ENCODE results near the gene BOLA1.

GRCh38 chr1:149942885-149943284, 43.5 kb downstream of the BOLA1 start:
- TF ChIP-seq POLR2A (IDR thresholded peaks at IDR 0.05) (no peak), CTCF (IDR thresholded peaks at IDR 0.05) (no peak)
